AG08396 (cell line): Measurements from ENCODE around the gene APOBEC3B.
"Not testable (repeated sequence)": the region's sequence is repeated elsewhere in the genome, so short reads cannot be mapped to it uniquely, and the experiment has no call there.

Experiments
- DNase-seq: peaks from one replicate; pipeline ENCODE4 v3.0.0; 2012; ENCODE audit warnings: low spot score, mixed read lengths

The APOBEC3B gene

GRCh38 chr22:38997518-38997917 lies 15.4 kb downstream of the APOBEC3B start:
- no peak for DNase-seq

GRCh38 chr22:39003165-39003638 lies 21.1 kb downstream of the APOBEC3B start:
- peak; percentile 88 for DNase-seq

- no peak for DNase-seq
Measured at GRCh38 chr22:39007177-39007576, 25.0 kb downstream of the APOBEC3B start.

- DNase-seq, result not testable (repeated sequence)
Measured at GRCh38 chr22:39008271-39008850, 26.2 kb downstream of the APOBEC3B start.

GRCh38 chr22:39010946-39011345 lies 28.8 kb downstream of the APOBEC3B start:
- DNase-seq, result no peak

- DNase-seq, result no peak
Measured at GRCh38 chr22:39012533-39013511, 30.7 kb downstream of the APOBEC3B start.

- not testable (repeated sequence) for DNase-seq
Measured at GRCh38 chr22:39013561-39013941, 31.4 kb downstream of the APOBEC3B start.

- peak; percentile 89 for DNase-seq
Measured at GRCh38 chr22:39013942-39014722, 32.0 kb downstream of the APOBEC3B start, which contains the start of gene APOBEC3C. Gene APOBEC3C, plus strand, starts transcription at chr22:39014257. Its CDS starts 106 bp downstream, at chr22:39014363.

- not testable (repeated sequence) for DNase-seq
Measured at GRCh38 chr22:39014723-39015121, 32.6 kb downstream of the APOBEC3B start.

GRCh38 chr22:39016592-39016991 lies 34.4 kb downstream of the APOBEC3B start:
- DNase-seq, result no peak

GRCh38 chr22:39017596-39018365 lies 35.6 kb downstream of the APOBEC3B start:
- no peak for DNase-seq

GRCh38 chr22:39020021-39020651 lies 38.0 kb downstream of the APOBEC3B start:
- not testable (repeated sequence) for DNase-seq

- DNase-seq, result no peak
Measured at GRCh38 chr22:39021552-39022250, 39.6 kb downstream of the APOBEC3B start.

GRCh38 chr22:39024519-39025308 lies 42.6 kb downstream of the APOBEC3B start:
- no peak for DNase-seq

GRCh38 chr22:39026509-39027150 lies 44.5 kb downstream of the APOBEC3B start:
- no peak for DNase-seq

- no peak for DNase-seq
Measured at GRCh38 chr22:39027717-39028116, 45.6 kb downstream of the APOBEC3B start.

GRCh38 chr22:39028281-39028680 lies 46.1 kb downstream of the APOBEC3B start:
- DNase-seq, result no peak

GRCh38 chr22:39029227-39029626 lies 47.1 kb downstream of the APOBEC3B start:
- DNase-seq, result no peak

GRCh38 chr22:39030705-39031104 lies 48.6 kb downstream of the APOBEC3B start:
- no peak for DNase-seq
